Stimulated activated CD4-positive, alpha-beta T cell treated with anti-CD3 and anti-CD28 coated beads, TNF-alpha, amount 100 ng/mL, for 48 hours (primary cell): ENCODE data around the gene RBM48.
"Not testable (repeated sequence)": the region's sequence is repeated elsewhere in the genome, so short reads cannot be mapped to it uniquely, and the experiment has no call there.

ENCODE experiments used
- DNase-seq, 3 donors: peaks; one replicate each; pipeline ENCODE4 v3.0.0-alpha.2; 2020; ENCODE audit warnings: low read depth in 3 of 3

The RBM48 gene

GRCh38 chr7:92528188-92528957 is at the start of gene RBM48, which contains the start of gene PEX1:
RBM48 (plus strand) TSS chr7:92528795; CDS start chr7:92528814, 19 bp downstream.
PEX1 (minus strand) TSS chr7:92528520; CDS start chr7:92528435, 85 bp downstream.
- DNase-seq = peak; percentile 86 to 94 (median 92)

GRCh38 chr7:92479146-92479545 is 49.4 kb upstream of the RBM48 start:
- not testable (repeated sequence) for DNase-seq

- not testable (repeated sequence) for DNase-seq
Observed at GRCh38 chr7:92483624-92484023, 45.0 kb upstream of the RBM48 start.

- not testable (repeated sequence) for DNase-seq
Observed at GRCh38 chr7:92484226-92484625, 44.4 kb upstream of the RBM48 start.

GRCh38 chr7:92485267-92485892 is 43.2 kb upstream of the RBM48 start:
- DNase-seq = no peak

GRCh38 chr7:92485974-92486373 is 42.6 kb upstream of the RBM48 start:
- DNase-seq = no peak

- no peak for DNase-seq
Observed at GRCh38 chr7:92487804-92488203, 40.8 kb upstream of the RBM48 start.

- no peak for DNase-seq
Observed at GRCh38 chr7:92489634-92490033, 39.0 kb upstream of the RBM48 start.

GRCh38 chr7:92496876-92497275 is 31.7 kb upstream of the RBM48 start:
- no peak for DNase-seq

- DNase-seq = no peak
Observed at GRCh38 chr7:92498557-92498956, 30.0 kb upstream of the RBM48 start.

- DNase-seq = no peak
Observed at GRCh38 chr7:92503767-92504166, 24.8 kb upstream of the RBM48 start.

GRCh38 chr7:92504563-92504962 is 24.0 kb upstream of the RBM48 start:
- DNase-seq = no peak

- DNase-seq = no peak
Observed at GRCh38 chr7:92506363-92506762, 22.2 kb upstream of the RBM48 start.

GRCh38 chr7:92508946-92509345 is 19.6 kb upstream of the RBM48 start:
- no peak for DNase-seq

GRCh38 chr7:92513167-92513902 is 15.3 kb upstream of the RBM48 start:
- DNase-seq = no peak

GRCh38 chr7:92517631-92518030 is 11.0 kb upstream of the RBM48 start:
- DNase-seq = no peak

GRCh38 chr7:92520024-92520423 is 8.6 kb upstream of the RBM48 start:
- no peak for DNase-seq

- no peak for DNase-seq
Observed at GRCh38 chr7:92523110-92523509, 5.5 kb upstream of the RBM48 start.

GRCh38 chr7:92527300-92528187 is 1.1 kb upstream of the RBM48 start:
- peak; percentile 29 to 41 (median 38) for DNase-seq

GRCh38 chr7:92528958-92529264 is 316 bp downstream of the RBM48 start:
- no peak for DNase-seq

- DNase-seq = no peak
Observed at GRCh38 chr7:92534572-92534971, 6.0 kb downstream of the RBM48 start.

- DNase-seq = not testable (repeated sequence)
Observed at GRCh38 chr7:92543542-92543941, 14.9 kb downstream of the RBM48 start.
